ENCODE measurements around the gene TFR2.

The TFR2 gene

GRCh38 chr7:100654908-100655831 lies 13.8 kb upstream of the TFR2 start:
- DNase-seq (ENCODE audit: low spot score) = no peak

- no peak for DNase-seq (ENCODE audit: low spot score)
Observed at GRCh38 chr7:100649826-100650565, 8.6 kb upstream of the TFR2 start.

- DNase-seq (ENCODE audit: low spot score) = no peak
Observed at GRCh38 chr7:100642534-100642907, 1.2 kb upstream of the TFR2 start.

- no peak for DNase-seq (ENCODE audit: low spot score)
Observed at GRCh38 chr7:100641860-100642533, 645 bp upstream of the TFR2 start.

- no peak for DNase-seq (ENCODE audit: low spot score)
Observed at GRCh38 chr7:100640517-100641440, 573 bp downstream of the TFR2 start.

GRCh38 chr7:100639995-100640516 lies 1.3 kb downstream of the TFR2 start:
- DNase-seq (ENCODE audit: low spot score) = no peak

- no peak for DNase-seq (ENCODE audit: low spot score)
Observed at GRCh38 chr7:100632951-100633717, 8.2 kb downstream of the TFR2 start.

GRCh38 chr7:100630066-100630465 lies 11.3 kb downstream of the TFR2 start:
- DNase-seq (ENCODE audit: low spot score) = no peak

- no peak for DNase-seq (ENCODE audit: low spot score)
Observed at GRCh38 chr7:100629117-100629716, 12.1 kb downstream of the TFR2 start.

- no peak for DNase-seq (ENCODE audit: low spot score)
Observed at GRCh38 chr7:100627238-100627549, 14.2 kb downstream of the TFR2 start.

- DNase-seq (ENCODE audit: low spot score) = peak; percentile 99
Observed at GRCh38 chr7:100626530-100627237, 14.7 kb downstream of the TFR2 start.

GRCh38 chr7:100626055-100626454 lies 15.3 kb downstream of the TFR2 start:
- DNase-seq (ENCODE audit: low spot score) = no peak

GRCh38 chr7:100623951-100624824 lies 17.2 kb downstream of the TFR2 start:
- DNase-seq (ENCODE audit: low spot score) = no peak

GRCh38 chr7:100621554-100621953 lies 19.8 kb downstream of the TFR2 start:
- DNase-seq (ENCODE audit: low spot score) = no peak

GRCh38 chr7:100620804-100621203 lies 20.5 kb downstream of the TFR2 start:
- DNase-seq (ENCODE audit: low spot score) = no peak

GRCh38 chr7:100620239-100620638 lies 21.1 kb downstream of the TFR2 start:
- no peak for DNase-seq (ENCODE audit: low spot score)

- DNase-seq (ENCODE audit: low spot score) = no peak
Observed at GRCh38 chr7:100614308-100614861, 27.0 kb downstream of the TFR2 start.

GRCh38 chr7:100613412-100614175 lies 27.8 kb downstream of the TFR2 start:
- no peak for DNase-seq (ENCODE audit: low spot score)
